GM23338 (cell line): ENCODE measurements around the gene SLC25A22. TPM values are rescaled to one million over a fixed set of nuclear protein-coding genes. Genes with fewer than 3 reads are reported as not detected.
A peak's percentile ranks its signal among the peaks of the same experiment; 100 is the strongest.

Experiments used
- ATAC-seq: fragments of 200-7000 bp; cut with Tn5 transposase; 3 replicates; pipeline ENCODE4 v1.9.1; 2020
- DNase-seq: peaks from one replicate; pipeline ENCODE4 v3.0.0-alpha.2; 2015; ENCODE audit warnings: low spot score
- H2AFZ ChIP-seq: fragments of 200-600 bp; sonication (generic); 2 replicates; pipeline ENCODE4 v1.8.0; 2016; ENCODE audit warnings: antibody characterized with exemption, mild to moderate bottlenecking, moderate library complexity
- H3F3A ChIP-seq: fragments of 200-600 bp; sonication (generic); replicated peaks from 2 replicates; pipeline ENCODE4 v1.8.0; 2017; ENCODE audit warnings: antibody characterized with exemption, mixed run types, low read depth
- H3K27ac ChIP-seq: fragments of 200-600 bp; sonication (generic); 2 replicates; pipeline ENCODE4 v1.6.1; 2016; ENCODE audit warnings: low read depth
- H3K27me3 ChIP-seq: fragments of 200-600 bp; sonication (generic); 2 replicates; pipeline ENCODE4 v1.8.0; 2016; ENCODE audit warnings: mild to moderate bottlenecking, mixed run types, moderate library complexity; ENCODE audit not compliant: insufficient read depth
- H3K36me3 ChIP-seq: fragments of 200-600 bp; sonication (generic); 2 replicates; pipeline ENCODE4 v1.8.0; 2016; ENCODE audit warnings: mild to moderate bottlenecking; ENCODE audit not compliant: insufficient read depth
- H3K4me1 ChIP-seq: fragments of 200-600 bp; sonication (generic); 2 replicates; pipeline ENCODE4 v1.8.0; 2016; ENCODE audit warnings: mild to moderate bottlenecking, moderate library complexity; ENCODE audit not compliant: insufficient read depth
- H3K4me2 ChIP-seq: fragments of 200-600 bp; sonication (generic); 2 replicates; pipeline ENCODE4 v1.7.1; 2017; ENCODE audit warnings: mixed run types
- H3K4me3 ChIP-seq: fragments of 200-600 bp; sonication (generic); 2 replicates; pipeline ENCODE4 v1.6.1; 2016; ENCODE audit warnings: mixed run types
- H3K79me2 ChIP-seq: fragments of 200-600 bp; sonication (generic); replicated peaks from 2 replicates; pipeline ENCODE4 v1.8.0; 2017; ENCODE audit warnings: mild to moderate bottlenecking; ENCODE audit not compliant: insufficient read depth
- H3K9me2 ChIP-seq: fragments of 200-600 bp; sonication (generic); 2 replicates; pipeline ENCODE4 v1.8.0; 2017; ENCODE audit not compliant: insufficient read depth
- H4K20me1 ChIP-seq: fragments of 200-600 bp; sonication (generic); replicated peaks from 2 replicates; pipeline ENCODE4 v1.8.0; 2017; ENCODE audit warnings: mild to moderate bottlenecking; ENCODE audit not compliant: insufficient read depth
- H3K27ac Mint-ChIP-seq: 2 replicates; pipeline ENCODE4 v1.8.0; 2020; ENCODE audit warnings: inconsistent platforms, mild to moderate bottlenecking, moderate library complexity, mixed read lengths
- H3K27me3 Mint-ChIP-seq: 3 replicates; pipeline ENCODE4 v1.8.0; 2022; ENCODE audit warnings: low read depth, mild to moderate bottlenecking, moderate library complexity, mixed read lengths, inconsistent platforms; ENCODE audit not compliant: insufficient read depth, poor library complexity
- H3K36me3 Mint-ChIP-seq: 3 replicates; pipeline ENCODE4 v1.8.0; 2021; ENCODE audit warnings: low read depth, mild to moderate bottlenecking, inconsistent platforms, moderate library complexity, mixed read lengths
- H3K4me1 Mint-ChIP-seq: 3 replicates; pipeline ENCODE4 v1.8.0; 2020; ENCODE audit warnings: mild to moderate bottlenecking, inconsistent platforms, mixed read lengths
- H3K4me3 Mint-ChIP-seq: 3 replicates; pipeline ENCODE4 v1.8.0; 2021; ENCODE audit warnings: moderate library complexity, mild to moderate bottlenecking, inconsistent platforms, mixed read lengths
- H3K9me3 Mint-ChIP-seq: 3 replicates; pipeline ENCODE4 v1.8.0; 2020; ENCODE audit warnings: moderate library complexity, mild to moderate bottlenecking, inconsistent platforms, mixed read lengths
- CTCF ChIP-seq, 2 experiments: fragments of 200-600 bp in 1 of 2; sonication (generic) in 1 of 2; conservative IDR thresholded peaks; 2 replicates each; pipeline versions ENCODE4 v1.5.1 to v1.6.1; 2016 to 2017; ENCODE audit warnings: antibody characterized with exemption in 2 of 2, low read depth in 2 of 2, mild to moderate bottlenecking in 2 of 2, moderate library complexity in 1 of 2
- ETS1 ChIP-seq: IDR thresholded peaks from 2 replicates; pipeline ENCODE4 v1.6.1; 2016; ENCODE audit warnings: antibody characterized with exemption
- EZH2 ChIP-seq: fragments of 200-600 bp; sonication (generic); IDR thresholded peaks from one replicate; pipeline ENCODE4 v1.8.0; 2017; ENCODE audit warnings: antibody characterized with exemption, mild to moderate bottlenecking, low read depth; ENCODE audit not compliant: unreplicated experiment
- EZH2phosphoT487 ChIP-seq: fragments of 200-600 bp; sonication (generic); IDR thresholded peaks from one replicate; pipeline ENCODE4 v1.8.1; 2018; ENCODE audit warnings: antibody characterized with exemption; ENCODE audit not compliant: unreplicated experiment
- JUNB ChIP-seq: IDR thresholded peaks from one replicate; pipeline ENCODE4 v1.6.1; 2016; ENCODE audit warnings: antibody characterized with exemption; ENCODE audit not compliant: unreplicated experiment
- NANOG ChIP-seq: IDR thresholded peaks from 2 replicates; pipeline ENCODE4 v1.6.1; 2016; ENCODE audit warnings: antibody characterized with exemption, borderline replicate concordance
- POLR2AphosphoS5 ChIP-seq: IDR thresholded peaks from 2 replicates; pipeline ENCODE4 v1.6.1; 2016; ENCODE audit warnings: antibody characterized with exemption, low read depth
- STAT1 ChIP-seq: IDR thresholded peaks from one replicate; pipeline ENCODE4 v1.6.1; 2016; ENCODE audit warnings: antibody characterized with exemption; ENCODE audit not compliant: unreplicated experiment
- ZNF331 ChIP-seq: fragments of 250-450 bp; sonication (Bioruptor Pico); IDR thresholded peaks from 2 replicates; pipeline ENCODE4 v1.5.0; 2020; ENCODE audit warnings: low read depth, mild to moderate bottlenecking, moderate library complexity
- ZNF462 ChIP-seq: fragments of 250-450 bp; sonication (Bioruptor Pico); IDR thresholded peaks from 2 replicates; pipeline ENCODE4 v1.5.0; 2020; ENCODE audit warnings: mild to moderate bottlenecking, moderate library complexity
- polyA plus RNA-seq: library from polyadenylated mRNA; unstranded; fragments of >200 nt; fragmentation: Nextera tagmentation; extraction: Ambion mirVana; gene quantifications from 2 replicates; pipeline ENCODE4 v1.2.1, GENCODE V29; 2016
- total RNA-seq: library from RNA; depleted of rRNA; stranded (reverse); fragments of >200 nt; shearing (Covaris generic); gene quantifications from 2 replicates; pipeline ENCODE4 v1.2.3, GENCODE V29; 2014

The SLC25A22 gene
- total and polyA plus RNA-seq, 2 experiments from 2014 or later: 21.0 to 46.4 TPM

- H3K27me3 Mint-ChIP-seq: peaks cover 42% of the 10 kb centered on the region
- DNase-seq (no peak), ATAC-seq (no peak)
- Histone ChIP-seq H3K79me2 (0 out of 2 replicates have a peak, but pooled peaks cover 5% of the 10 kb centered on the region), H3K4me1 (peaks cover 20% of the 10 kb centered on the region), H3K4me2 (no peak overlapping the region), H2AFZ (no peak overlapping the region), H3K4me3 (no peak overlapping the region), H3F3A (peaks cover 17% of the 10 kb centered on the region), H3K9me2 (no peaks in the 10 kb centered on the region), H3K27ac (no peak overlapping the region), H4K20me1 (peaks cover 17% of the 10 kb centered on the region), H3K27me3 (peaks cover 6% of the 10 kb centered on the region; the same call in 1 of the 2 replicates), H3K36me3 (no peaks in the 10 kb centered on the region)
- peak overlapping the region; percentile 42; the same call in 2 of the 3 replicates for H3K4me3 Mint-ChIP-seq
- peaks cover 30% of the 10 kb centered on the region for H3K4me1 Mint-ChIP-seq
- TF ChIP-seq NANOG (no peak), EZH2 (no peak), ETS1 (no peak), JUNB (no peak), STAT1 (no peak), CTCF (conservative IDR thresholded peaks at IDR 0.05; ENCODE audit: low read depth in 2 of 2) (no peak), POLR2AphosphoS5 (no peak), EZH2phosphoT487 (no peak), ZNF331 (CRISPR knock-in tag) (no peak)
- peaks cover 7% of the 10 kb centered on the region; the same call in 1 of the 3 replicates for H3K36me3 Mint-ChIP-seq
- H3K9me3 Mint-ChIP-seq: no peaks in the 10 kb centered on the region; the same call in 2 of the 3 replicates
- no peak overlapping the region; the same call in 1 of the 2 replicates for H3K27ac Mint-ChIP-seq
Measured at GRCh38 chr11:824942-825341, 26.9 kb upstream of the SLC25A22 start.

GRCh38 chr11:824292-824880, 26.3 kb upstream of the SLC25A22 start:
- Histone ChIP-seq H3F3A (peaks cover 15% of the 10 kb centered on the region), H3K36me3 (no peaks in the 10 kb centered on the region), H3K4me2 (no peak overlapping the region), H3K9me2 (no peaks in the 10 kb centered on the region), H3K4me1 (peaks cover 17% of the 10 kb centered on the region), H3K4me3 (no peak overlapping the region), H3K27ac (no peak overlapping the region), H4K20me1 (peaks cover 17% of the 10 kb centered on the region), H2AFZ (no peak overlapping the region), H3K27me3 (peaks cover 6% of the 10 kb centered on the region; the same call in 1 of the 2 replicates), H3K79me2 (0 out of 2 replicates have a peak, but pooled peaks cover 5% of the 10 kb centered on the region)
- Mint-ChIP-seq H3K9me3 (no peaks in the 10 kb centered on the region; the same call in 2 of the 3 replicates), H3K36me3 (peaks cover 7% of the 10 kb centered on the region; the same call in 1 of the 3 replicates), H3K4me1 (peaks cover 26% of the 10 kb centered on the region), H3K27ac (no peak overlapping the region), H3K4me3 (peak overlapping the region; percentile 65; the same call in 2 of the 3 replicates), H3K27me3 (peaks cover 41% of the 10 kb centered on the region)
- ATAC-seq (peak; percentile 1; the same call in 2 of the 3 replicates), DNase-seq (no peak)
- TF ChIP-seq JUNB (no peak), ZNF462 (CRISPR knock-in tag) (no peak), EZH2phosphoT487 (no peak)
